Mesothelial cell of epicardium (in vitro differentiated cells): Measurements from ENCODE around the gene SLC2A6. TPM values are rescaled to one million over a fixed set of nuclear protein-coding genes. Genes with fewer than 3 reads are reported as not detected.

Experiments
- DNase-seq, 2 experiments: peaks; one replicate each; pipeline ENCODE4 v3.0.0; 2021; ENCODE audit warnings: low spot score in 2 of 2; ENCODE audit not compliant: unreplicated experiment in 2 of 2
- H3K27ac Mint-ChIP-seq: 2 replicates; pipeline ENCODE4 v1.8.0; 2021; ENCODE audit warnings: mixed read lengths
- H3K27me3 Mint-ChIP-seq: 2 replicates; pipeline ENCODE4 v1.8.0; 2021; ENCODE audit warnings: low read depth, mixed read lengths
- H3K36me3 Mint-ChIP-seq: 2 replicates; pipeline ENCODE4 v1.8.0; 2021; ENCODE audit warnings: mixed read lengths
- H3K4me1 Mint-ChIP-seq: 2 replicates; pipeline ENCODE4 v1.8.0; 2021; ENCODE audit warnings: mixed read lengths
- H3K4me3 Mint-ChIP-seq: 2 replicates; pipeline ENCODE4 v1.8.0; 2021; ENCODE audit warnings: mild to moderate bottlenecking, moderate library complexity, mixed read lengths
- H3K9me3 Mint-ChIP-seq: 2 replicates; pipeline ENCODE4 v1.8.0; 2021; ENCODE audit warnings: mixed read lengths
- CTCF ChIP-seq: fragments of 200-600 bp; sonication (generic); IDR thresholded peaks from one replicate; pipeline ENCODE4 v1.5.0; 2021; ENCODE audit warnings: antibody characterized with exemption; ENCODE audit not compliant: unreplicated experiment
- total RNA-seq: library from RNA; stranded (reverse); gene quantifications from 3 replicates; pipeline ENCODE4 v1.2.1, GENCODE V29; 2021

SLC2A6 gene
- total RNA-seq, 1 donor from 2014 or later: 9.0 TPM

- Mint-ChIP-seq H3K36me3 (no peaks in the 10 kb centered on the region), H3K9me3 (no peaks in the 10 kb centered on the region), H3K27me3 (no peaks in the 10 kb centered on the region), H3K4me3 (no peak overlapping the region), H3K27ac (no peak overlapping the region), H3K4me1 (peaks cover 31% of the 10 kb centered on the region)
- DNase-seq: no peak
- TF ChIP-seq CTCF: no peak
These were observed 41.4 kb upstream of the SLC2A6 start for GRCh38 chr9:133520121-133520835.

- no peak for DNase-seq
- peak overlapping the region; percentile 9 for H3K27ac Mint-ChIP-seq
- H3K27me3 Mint-ChIP-seq: no peaks in the 10 kb centered on the region
- no peaks in the 10 kb centered on the region for H3K36me3 Mint-ChIP-seq
- peaks cover 31% of the 10 kb centered on the region for H3K4me1 Mint-ChIP-seq
- no peak for TF ChIP-seq CTCF
- no peaks in the 10 kb centered on the region for H3K9me3 Mint-ChIP-seq
- H3K4me3 Mint-ChIP-seq: no peak overlapping the region
These were observed 40.8 kb upstream of the SLC2A6 start for GRCh38 chr9:133519693-133520092.

DNA sequence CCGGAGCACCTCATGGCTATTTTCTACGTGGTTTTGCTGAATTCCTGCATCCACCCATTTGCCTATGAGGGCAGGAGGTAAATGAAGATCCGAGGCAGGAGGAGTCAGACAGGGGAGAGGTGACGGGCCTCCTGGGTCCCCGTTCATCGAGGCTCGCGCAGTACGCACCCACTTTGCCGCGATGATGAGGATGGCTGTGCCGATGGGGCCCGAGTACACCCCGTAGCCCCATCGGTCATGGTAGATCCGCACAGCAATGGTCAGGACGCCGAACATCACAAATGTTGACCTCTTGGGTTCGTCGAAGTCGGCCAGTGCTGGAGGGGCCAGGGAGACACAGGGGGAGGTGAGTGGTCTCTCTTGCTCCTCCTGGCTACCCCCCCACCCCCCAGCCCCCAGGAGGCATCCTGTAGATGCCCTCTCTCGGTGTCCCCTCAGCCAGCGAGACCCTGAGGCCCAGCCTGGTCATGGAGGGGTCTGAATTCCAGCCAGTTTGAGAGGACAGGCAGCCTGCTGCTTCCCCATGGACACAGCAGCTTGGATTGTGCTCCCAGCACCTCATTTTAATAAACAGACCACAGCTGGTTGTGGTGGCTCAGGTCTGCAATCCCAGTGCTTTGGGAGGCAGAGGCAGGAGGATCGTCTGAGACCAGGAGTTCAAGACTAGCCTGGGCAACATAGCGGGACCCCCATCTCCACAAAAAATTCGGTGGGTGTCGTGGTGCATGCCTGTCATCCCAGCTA lies 40.0 kb upstream of the SLC2A6 start:
- no peaks in the 10 kb centered on the region for H3K9me3 Mint-ChIP-seq
- H3K4me3 Mint-ChIP-seq: no peak overlapping the region
- H3K27ac Mint-ChIP-seq: no peak overlapping the region
- TF ChIP-seq CTCF: no peak
- no peaks in the 10 kb centered on the region for H3K27me3 Mint-ChIP-seq
- DNase-seq: no peak
- peaks cover 33% of the 10 kb centered on the region for H3K4me1 Mint-ChIP-seq
- H3K36me3 Mint-ChIP-seq: no peaks in the 10 kb centered on the region

DNA sequence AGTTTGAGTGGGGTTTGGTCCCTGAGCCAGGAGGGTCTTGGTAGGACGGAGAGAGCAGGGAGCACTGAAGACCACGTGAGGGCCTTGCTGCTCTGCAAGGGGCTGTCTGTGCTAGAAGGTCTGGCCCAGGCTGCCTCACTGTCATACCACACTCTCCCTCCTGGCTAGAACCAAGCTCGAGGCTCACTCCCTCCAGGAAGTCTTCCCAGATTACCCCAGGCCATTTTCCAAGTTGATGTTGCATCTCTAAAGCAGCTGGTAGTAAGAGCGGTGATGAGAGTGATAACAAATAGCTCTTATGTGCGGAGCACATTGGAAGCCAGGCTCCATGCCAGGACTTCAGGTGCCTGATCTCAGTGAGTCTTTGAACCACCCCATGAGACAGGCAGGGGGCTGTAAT lies 39.3 kb upstream of the SLC2A6 start:
- Mint-ChIP-seq H3K36me3 (no peaks in the 10 kb centered on the region), H3K9me3 (no peaks in the 10 kb centered on the region), H3K4me1 (peaks cover 32% of the 10 kb centered on the region), H3K4me3 (no peak overlapping the region), H3K27me3 (no peaks in the 10 kb centered on the region), H3K27ac (no peak overlapping the region)
- no peak for DNase-seq
- no peak for TF ChIP-seq CTCF

GRCh38 chr9:133517711-133518110 lies 38.8 kb upstream of the SLC2A6 start:
- H3K9me3 Mint-ChIP-seq: no peaks in the 10 kb centered on the region
- no peak overlapping the region for H3K4me3 Mint-ChIP-seq
- no peaks in the 10 kb centered on the region for H3K27me3 Mint-ChIP-seq

More at GRCh38 chr9:133517711-133518110, 38.8 kb upstream of the SLC2A6 start:
- peaks cover 30% of the 10 kb centered on the region for H3K4me1 Mint-ChIP-seq
- no peak for TF ChIP-seq CTCF
- no peak overlapping the region for H3K27ac Mint-ChIP-seq
- H3K36me3 Mint-ChIP-seq: no peaks in the 10 kb centered on the region
- no peak for DNase-seq
